Measurements from ENCODE around the gene SHISA7.
A peak's percentile ranks its signal among the peaks of the same experiment; 100 is the strongest.

GRCh38 chr19:55476100-55476775, 33.1 kb upstream of the SHISA7 start, which contains the start of gene ZNF628:
- TF ChIP-seq ZNF211 (tag by site-specific recombination; IDR thresholded peaks at IDR 0.05; ENCODE audit: low read depth): 0 out of 2 replicates have a peak, but pooled peaks have one; percentile 5
- no peak for TF ChIP-seq ZNF560 (tag by site-specific recombination; IDR thresholded peaks at IDR 0.05; ENCODE audit: borderline replicate concordance)
- TF ChIP-seq CTCF (tag by site-specific recombination; IDR thresholded peaks at IDR 0.05): no peak
